Epithelial cell of prostate (primary cell): Measurements from ENCODE around the gene DHCR7.
"Not testable (repeated sequence)": the region's sequence is repeated elsewhere in the genome, so short reads cannot be mapped to it uniquely, and the experiment has no call there.

Source experiments
- DNase-seq: peaks from one replicate; pipeline ENCODE4 v3.0.0-alpha.2; 2011; ENCODE audit warnings: low read depth, low spot score
- H3K27ac ChIP-seq: fragments of 450-650 bp; 2 replicates; pipeline ENCODE4 v1.5.1; 2017; ENCODE audit warnings: mild to moderate bottlenecking

DHCR7 gene

GRCh38 chr11:71423181-71423790 is 24.9 kb downstream of the DHCR7 start:
- H3K27ac ChIP-seq, result no peak overlapping the region
- no peak for DNase-seq

GRCh38 chr11:71422318-71422717 is 25.9 kb downstream of the DHCR7 start:
- not testable (repeated sequence) for DNase-seq

GRCh38 chr11:71421392-71421950 is 26.7 kb downstream of the DHCR7 start:
- H3K27ac ChIP-seq, result no peak overlapping the region
- DNase-seq, result no peak

More at GRCh38 chr11:71422318-71422717, 25.9 kb downstream of the DHCR7 start:
- H3K27ac ChIP-seq, result not testable (repeated sequence)

GRCh38 chr11:71420455-71421241 is 27.5 kb downstream of the DHCR7 start:
- DNase-seq, result no peak
- no peak overlapping the region for H3K27ac ChIP-seq

GRCh38 chr11:71418643-71419042 is 29.6 kb downstream of the DHCR7 start:
- no peak overlapping the region for H3K27ac ChIP-seq
- no peak for DNase-seq

- no peak overlapping the region for H3K27ac ChIP-seq
- DNase-seq, result no peak
Observed at GRCh38 chr11:71414645-71415044, 33.5 kb downstream of the DHCR7 start.

- no peak overlapping the region for H3K27ac ChIP-seq
- DNase-seq, result no peak
Observed at GRCh38 chr11:71410363-71410966, 37.7 kb downstream of the DHCR7 start.

GRCh38 chr11:71408826-71409225 is 39.4 kb downstream of the DHCR7 start:
- no peak overlapping the region for H3K27ac ChIP-seq
- no peak for DNase-seq

GRCh38 chr11:71407356-71407755 is 40.8 kb downstream of the DHCR7 start:
- DNase-seq, result no peak

GRCh38 chr11:71406681-71407080 is 41.5 kb downstream of the DHCR7 start:
- no peak for DNase-seq
- no peak overlapping the region for H3K27ac ChIP-seq

More at GRCh38 chr11:71407356-71407755, 40.8 kb downstream of the DHCR7 start:
- H3K27ac ChIP-seq, result no peak overlapping the region

- H3K27ac ChIP-seq, result no peak overlapping the region
- DNase-seq, result no peak
Observed at GRCh38 chr11:71404209-71404608, 44.0 kb downstream of the DHCR7 start.

GRCh38 chr11:71402878-71403277 is 45.3 kb downstream of the DHCR7 start:
- no peak for DNase-seq
- H3K27ac ChIP-seq, result no peak overlapping the region

GRCh38 chr11:71400216-71400615 is 48.0 kb downstream of the DHCR7 start:
- DNase-seq, result no peak
- H3K27ac ChIP-seq, result no peak overlapping the region

GRCh38 chr11:71399341-71399740 is 48.9 kb downstream of the DHCR7 start:
- no peak for DNase-seq
- no peak overlapping the region for H3K27ac ChIP-seq

- H3K27ac ChIP-seq, result no peak overlapping the region
- DNase-seq, result no peak
Observed at GRCh38 chr11:71397961-71398360, 50.2 kb downstream of the DHCR7 start.

GRCh38 chr11:71397331-71397860 is 50.8 kb downstream of the DHCR7 start:
- H3K27ac ChIP-seq, result no peak overlapping the region
- DNase-seq, result no peak

- no peak overlapping the region for H3K27ac ChIP-seq
- no peak for DNase-seq
Observed at GRCh38 chr11:71396548-71397123, 51.6 kb downstream of the DHCR7 start.

- no peak for DNase-seq
- H3K27ac ChIP-seq, result no peak overlapping the region
Observed at GRCh38 chr11:71395774-71396173, 52.4 kb downstream of the DHCR7 start.

GRCh38 chr11:71395263-71395560 is 53.0 kb downstream of the DHCR7 start:
- H3K27ac ChIP-seq, result no peak overlapping the region
- no peak for DNase-seq

GRCh38 chr11:71393283-71393682 is 54.9 kb downstream of the DHCR7 start:
- DNase-seq, result no peak
- H3K27ac ChIP-seq, result no peak overlapping the region

- no peak for DNase-seq
- H3K27ac ChIP-seq, result no peak overlapping the region
Observed at GRCh38 chr11:71391796-71392195, 56.4 kb downstream of the DHCR7 start.
